GM18499 (cell line): ENCODE results near the gene GAGE12J.
"Not testable (repeated sequence)": the region's sequence is repeated elsewhere in the genome, so short reads cannot be mapped to it uniquely, and the experiment has no call there.

Experiments
- ATAC-seq: cut with Tn5 transposase; IDR thresholded peaks from one replicate; pipeline ENCODE4 v1.9.1; 2021; ENCODE audit warnings: moderate number of reproducible peaks; ENCODE audit not compliant: insufficient read depth, unreplicated experiment

GAGE12J gene

DNA sequence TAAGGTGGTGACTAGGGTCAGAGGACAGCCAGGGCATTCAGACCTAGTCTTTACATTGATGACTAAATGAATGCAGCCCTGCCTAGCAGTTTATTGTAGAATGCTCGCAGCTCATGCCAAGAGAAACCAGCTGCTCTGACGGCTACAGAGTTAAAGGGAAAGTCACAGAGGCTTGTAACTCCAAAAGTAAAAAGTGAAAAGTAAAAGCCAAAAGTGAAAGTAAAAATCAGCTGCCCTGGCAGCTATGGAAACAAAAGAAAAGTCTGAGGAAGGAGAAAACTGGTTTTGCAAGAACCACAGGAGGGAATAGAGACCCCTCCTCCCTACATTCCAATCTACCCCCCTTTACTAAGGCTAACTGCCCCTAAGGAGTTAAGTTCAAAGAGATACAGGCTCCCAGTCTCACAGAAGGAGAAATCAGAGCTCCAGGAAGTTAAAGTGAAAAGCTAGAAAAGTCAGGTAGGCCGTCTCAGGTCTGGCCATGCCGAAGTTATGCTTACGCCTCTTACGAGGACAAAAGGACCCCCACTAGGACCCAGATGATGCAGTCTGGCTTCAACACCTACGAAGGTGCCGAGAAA, 12.3 kb upstream of the GAGE12J start:
- ATAC-seq, result no peak

DNA sequence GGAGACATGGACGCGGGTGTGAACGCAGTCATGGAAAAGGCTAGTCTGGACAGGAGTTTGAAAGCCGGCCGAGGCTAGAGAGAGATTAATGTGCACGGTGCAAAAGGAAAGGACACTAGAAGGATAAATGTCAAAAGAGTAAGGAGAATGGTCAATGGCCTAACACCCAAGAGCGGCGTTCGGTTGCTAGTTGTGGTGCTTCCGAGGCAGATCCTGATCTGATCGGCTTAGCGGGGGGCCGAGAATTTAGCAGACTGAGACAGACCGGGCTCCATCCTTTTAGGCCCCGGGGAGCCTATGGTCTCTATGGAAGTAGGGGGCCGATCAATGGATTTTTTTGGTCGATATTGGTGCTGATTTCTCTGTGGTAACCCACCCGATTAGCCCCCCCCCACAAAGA, 11.5 kb upstream of the GAGE12J start:
- no peak for ATAC-seq

DNA sequence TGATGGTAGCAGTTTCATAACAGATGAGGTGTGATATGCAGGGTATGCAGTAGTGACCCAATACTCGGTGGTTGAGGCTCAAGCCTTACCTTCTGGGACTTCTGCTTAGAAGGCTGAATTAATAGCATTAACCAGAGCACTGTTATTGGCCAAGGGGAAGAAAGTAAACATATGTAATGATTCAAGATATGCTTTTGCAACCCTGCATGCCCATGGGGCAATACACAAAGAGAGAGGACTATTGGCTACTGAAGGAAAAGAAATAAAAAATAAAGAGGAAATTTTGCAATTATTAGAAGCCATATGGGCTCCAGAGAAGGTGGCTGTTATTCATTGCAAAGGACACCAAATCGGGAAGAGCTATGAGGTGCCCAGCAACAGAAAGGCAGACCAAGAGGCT, 9.7 kb upstream of the GAGE12J start:
- ATAC-seq, result no peak

DNA sequence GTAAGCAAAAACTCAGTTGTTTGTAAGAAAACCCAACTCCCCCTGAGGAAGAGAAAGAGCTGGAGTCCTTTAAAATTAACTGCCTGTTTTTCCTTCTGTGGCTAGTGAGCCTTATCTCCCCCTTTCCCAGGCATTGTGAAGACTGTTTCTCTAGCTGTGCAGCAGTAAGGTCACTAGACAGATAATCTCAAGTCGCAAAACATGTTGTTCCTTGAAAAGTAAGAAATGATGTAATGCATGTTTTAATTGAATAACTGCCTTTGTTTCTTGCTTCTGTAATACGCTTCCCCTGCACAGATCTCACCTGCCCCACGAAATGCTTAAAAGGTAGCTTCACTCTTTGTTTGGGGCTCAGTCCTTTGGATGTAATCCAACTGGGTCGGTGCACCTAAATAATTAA, 5.8 kb upstream of the GAGE12J start:
- ATAC-seq, result no peak

DNA sequence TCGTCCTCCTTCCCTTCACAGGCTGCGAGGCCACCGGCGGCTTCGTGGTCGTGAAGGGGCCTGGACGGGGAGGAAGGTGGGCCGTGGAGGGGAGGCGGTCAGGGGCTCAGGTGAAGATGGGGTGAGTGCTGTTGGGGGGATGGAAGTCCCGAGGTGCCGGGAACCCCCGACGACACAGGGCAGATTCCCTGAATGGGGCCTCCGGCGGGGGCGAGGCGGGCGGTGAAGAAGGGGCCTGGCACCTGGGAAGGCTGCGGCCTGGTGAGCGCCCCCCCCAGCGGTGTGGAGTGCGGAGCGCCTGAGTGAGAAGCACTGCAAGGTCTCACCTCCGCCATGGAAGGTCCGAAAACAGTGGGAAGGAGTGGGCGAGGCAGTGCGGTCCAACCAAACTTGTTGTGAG, 429 bp downstream of the GAGE12J start:
- ATAC-seq, result not testable (repeated sequence)

DNA sequence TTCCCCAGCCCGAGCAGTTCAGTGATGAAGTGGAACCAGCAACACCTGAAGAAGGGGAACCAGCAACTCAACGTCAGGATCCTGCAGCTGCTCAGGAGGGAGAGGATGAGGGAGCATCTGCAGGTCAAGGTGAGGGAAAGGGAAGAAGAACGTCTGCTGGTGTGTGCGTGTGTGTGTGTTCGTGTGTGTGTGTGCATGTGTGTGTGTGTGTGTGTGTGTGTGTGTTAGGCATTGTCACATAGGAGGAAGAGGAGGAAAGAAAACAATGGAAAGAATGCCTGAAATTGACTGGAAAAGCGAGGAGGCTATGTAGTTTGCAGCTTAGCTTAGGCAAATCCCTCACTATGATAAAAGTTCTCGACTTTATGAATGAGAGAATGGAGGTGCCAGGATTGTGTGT, 1.9 kb downstream of the GAGE12J start:
- ATAC-seq, result not testable (repeated sequence)

DNA sequence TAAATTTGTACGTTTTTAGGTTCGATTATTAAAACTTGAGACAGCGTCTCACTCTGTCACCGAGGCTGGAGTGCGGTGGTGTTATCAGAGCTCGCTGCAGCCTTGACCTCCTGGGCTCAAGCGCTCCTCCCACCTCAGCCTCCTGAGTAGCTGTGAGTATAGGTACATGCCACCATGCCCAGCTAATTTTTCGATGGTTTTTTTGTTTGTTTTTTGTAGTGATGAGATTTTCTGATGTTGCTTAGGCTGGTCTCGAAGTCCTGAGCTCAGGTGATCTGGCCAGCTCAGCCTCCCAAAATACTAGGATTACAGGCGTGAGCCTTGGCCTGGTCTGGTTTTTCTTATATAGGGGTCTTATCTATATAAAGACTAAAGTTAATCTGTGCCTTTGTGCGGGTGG, 8.6 kb downstream of the GAGE12J start:
- not testable (repeated sequence) for ATAC-seq

DNA sequence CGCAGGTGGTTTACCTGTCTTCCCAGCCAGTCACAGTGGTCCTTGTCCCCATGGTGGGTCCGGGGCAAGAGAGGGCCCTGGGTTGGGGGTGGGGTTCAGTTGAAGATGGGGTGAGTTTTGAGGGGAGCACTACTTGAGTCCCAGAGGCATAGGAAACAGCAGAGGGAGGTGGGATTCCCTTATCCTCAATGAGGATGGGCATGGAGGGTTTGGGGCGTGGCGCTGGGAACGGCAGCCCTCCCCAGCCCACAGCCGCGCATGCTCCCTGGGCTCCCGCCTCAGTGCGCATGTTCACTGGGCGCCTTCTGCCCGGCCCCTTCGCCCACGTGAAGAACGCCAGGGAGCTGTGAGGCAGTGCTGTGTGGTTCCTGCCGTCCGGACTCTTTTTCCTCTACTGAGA, 9.4 kb downstream of the GAGE12J start, which contains the start of gene GAGE13:
Gene GAGE13, plus strand, starts transcription at position 301 of the 400 bp plus-strand sequence. CDS start 1,156 bp downstream, outside the sequence.
- not testable (repeated sequence) for ATAC-seq

DNA sequence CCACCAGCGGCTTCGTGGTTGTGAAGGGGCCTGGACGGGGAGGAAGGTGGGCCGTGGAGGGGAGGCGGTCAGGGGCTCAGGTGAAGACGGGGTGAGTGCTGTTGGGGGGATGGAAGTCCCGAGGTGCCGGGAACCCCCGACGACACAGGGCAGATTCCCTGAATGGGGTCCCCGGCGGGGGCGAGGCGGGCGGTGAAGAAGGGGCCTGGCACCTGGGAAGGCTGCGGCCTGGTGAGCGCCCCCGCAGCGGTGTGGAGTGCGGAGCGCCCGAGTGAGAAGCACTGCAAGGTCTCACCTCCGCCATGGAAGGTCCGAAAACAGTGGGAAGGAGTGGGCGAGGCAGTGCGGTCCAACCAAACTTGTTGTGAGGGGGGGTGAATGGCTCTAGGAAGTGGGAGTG, 10.0 kb downstream of the GAGE12J start:
- not testable (repeated sequence) for ATAC-seq

DNA sequence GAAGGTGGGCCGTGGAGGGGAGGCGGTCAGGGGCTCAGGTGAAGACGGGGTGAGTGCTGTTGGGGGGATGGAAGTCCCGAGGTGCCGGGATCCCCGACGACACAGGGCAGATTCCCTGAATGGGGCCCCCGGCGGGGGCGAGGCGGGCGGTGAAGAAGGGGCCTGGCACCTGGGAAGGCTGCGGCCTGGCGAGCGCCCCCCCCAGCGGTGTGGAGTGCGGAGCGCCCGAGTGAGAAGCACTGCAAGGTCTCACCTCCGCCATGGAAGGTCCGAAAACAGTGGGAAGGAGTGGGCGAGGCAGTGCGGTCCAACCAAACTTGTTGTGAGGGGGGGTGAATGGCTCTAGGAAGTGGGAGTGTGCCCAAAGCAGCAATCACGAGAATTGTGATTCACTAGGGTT, 19.6 kb downstream of the GAGE12J start:
- not testable (repeated sequence) for ATAC-seq

DNA sequence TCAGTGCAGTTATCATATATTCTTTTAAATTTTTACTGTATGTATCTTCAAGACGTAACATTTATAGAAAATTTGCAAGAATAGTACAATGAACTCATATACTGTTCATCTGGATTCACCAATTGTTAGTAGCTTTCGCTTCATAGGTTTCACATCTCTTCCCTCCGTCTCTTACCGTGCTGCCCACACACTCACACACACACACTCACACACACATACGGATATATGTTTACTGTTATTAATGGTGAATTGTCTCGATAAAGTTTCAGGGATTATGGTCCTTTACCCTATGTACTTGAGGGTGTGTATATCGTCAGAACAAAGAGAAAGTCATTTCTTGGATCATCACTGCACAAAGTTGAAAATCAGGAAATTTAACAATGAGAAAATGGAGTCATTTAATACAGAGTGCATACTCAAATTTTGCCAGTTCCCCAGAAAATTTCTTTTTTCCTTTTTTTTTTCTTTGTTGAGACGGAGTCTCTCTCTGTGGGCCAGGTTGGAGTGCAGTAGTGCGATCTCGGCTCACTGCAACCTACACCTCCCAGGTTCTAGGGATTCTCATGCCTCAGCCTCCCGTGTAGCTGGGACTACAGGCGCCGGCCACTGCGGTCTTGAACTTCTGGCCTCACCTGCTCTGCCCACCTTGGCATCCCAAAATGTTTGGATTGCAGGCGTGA, 22.8 kb downstream of the GAGE12J start:
- not testable (repeated sequence) for ATAC-seq

DNA sequence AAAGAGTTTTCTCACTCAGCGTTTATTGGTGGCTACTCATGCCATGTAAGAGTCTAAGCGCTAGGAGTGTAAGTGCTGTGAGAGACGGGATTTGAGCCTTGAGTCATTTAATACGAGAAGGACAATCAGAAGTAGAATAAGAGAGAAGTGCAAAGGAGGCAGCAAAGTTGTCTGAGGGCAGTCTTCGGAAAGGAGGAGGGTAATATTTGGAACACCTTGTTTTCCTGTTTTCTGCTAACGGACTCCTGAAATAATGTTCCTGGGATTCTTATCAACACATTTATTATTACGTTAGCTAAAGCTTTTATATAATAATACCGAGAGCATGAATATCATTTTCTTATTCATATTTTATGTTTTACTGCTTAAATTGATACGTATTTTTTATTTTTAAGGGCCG, 23.6 kb downstream of the GAGE12J start:
- not testable (repeated sequence) for ATAC-seq

DNA sequence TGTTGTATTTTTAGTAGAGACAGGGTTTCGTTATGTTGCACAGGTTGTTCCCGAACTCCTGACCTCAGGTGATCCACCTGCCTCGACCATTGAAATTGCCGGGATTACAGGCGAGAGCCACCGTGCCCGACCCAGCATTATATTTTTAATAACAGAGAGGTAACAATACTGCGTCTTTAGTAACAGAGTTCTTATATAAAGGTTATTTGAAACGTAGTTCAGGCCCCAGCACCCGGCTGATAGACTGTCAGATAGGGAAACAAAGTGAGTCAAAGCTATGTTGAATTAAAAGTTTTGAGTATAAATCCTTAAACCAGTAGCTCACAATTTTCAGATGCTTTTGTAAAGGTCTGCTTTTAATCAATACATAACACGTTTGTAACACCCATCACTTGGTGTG, 24.3 kb downstream of the GAGE12J start:
- ATAC-seq, result not testable (repeated sequence)
